SK-N-SH (cell line): ENCODE results near the gene FJX1. TPM values are rescaled to one million over a fixed set of nuclear protein-coding genes. Genes with fewer than 3 reads are reported as not detected.

ENCODE experiments used
- CTCF ChIA-PET: fragments of 300-600, 350-600 bp; formaldehyde crosslinking; extraction: SDS; loops from one replicate; lab custom pipeline; 2021; lab: Yijun Ruan, JAX
- POLR2A ChIA-PET: fragments of 350-600 bp; sonication (Branson Sonifier 250); formaldehyde crosslinking; extraction: SDS; loops from one replicate; lab custom pipeline; 2020; ENCODE audit warnings: antibody characterized with exemption, inconsistent platforms; lab: Yijun Ruan, JAX
- DNase-seq: peaks from one replicate; pipeline ENCODE4 v3.0.0; 2012
- H2AFZ ChIP-seq: fragments of 200-600 bp; sonication (generic); 2 replicates; pipeline ENCODE4 v1.8.1; 2016; ENCODE audit warnings: antibody characterized with exemption, mild to moderate bottlenecking, low read depth
- H3F3A ChIP-seq: fragments of 200-600 bp; sonication (generic); replicated peaks from 2 replicates; pipeline ENCODE3; 2016; ENCODE audit warnings: antibody characterized with exemption, mild to moderate bottlenecking; ENCODE audit not compliant: insufficient read depth
- H3K27ac ChIP-seq, 2 experiments: fragments of 200-500 bp in 1 of 2; fragments of 200-600 bp in 1 of 2; sonication (Bioruptor generic) in 1 of 2; sonication (generic), shearing (Covaris generic) in 1 of 2; 2 replicates each; pipeline versions ENCODE4 v1.5.1 to v1.6.1; 2014 to 2016; ENCODE audit warnings: low read depth in 2 of 2, inconsistent platforms in 1 of 2, low read length in 1 of 2, mild to moderate bottlenecking in 1 of 2, mixed read lengths in 1 of 2
- H3K27me3 ChIP-seq: fragments of 200-600 bp; sonication (generic), shearing (Covaris generic); 2 replicates; pipeline ENCODE4 v1.6.1; 2016; ENCODE audit warnings: mixed run types; ENCODE audit not compliant: insufficient read depth
- H3K36me3 ChIP-seq, 2 experiments: fragments of 200-500 bp in 1 of 2; fragments of 200-600 bp in 1 of 2; sonication (Bioruptor generic) in 1 of 2; sonication (generic) in 1 of 2; replicated peaks in 1 of 2; 2 replicates each; pipeline versions ENCODE3 to v1.5.1; 2014 to 2016; ENCODE audit warnings: low read length in 1 of 2, mild to moderate bottlenecking in 1 of 2; ENCODE audit not compliant: insufficient read depth in 2 of 2, control insufficient read depth in 1 of 2
- H3K4me1 ChIP-seq, 2 experiments: fragments of 200-500 bp in 1 of 2; fragments of 200-600 bp in 1 of 2; sonication (Bioruptor generic) in 1 of 2; sonication (generic), shearing (Covaris generic) in 1 of 2; 2 replicates each; pipeline versions ENCODE4 v1.5.1 to v1.6.1; 2014 to 2016; ENCODE audit warnings: low read depth in 1 of 2, low read length in 1 of 2, mixed run types in 1 of 2; ENCODE audit not compliant: insufficient read depth in 2 of 2, control insufficient read depth in 1 of 2
- H3K4me2 ChIP-seq: fragments of 200-600 bp; sonication (generic), shearing (Covaris generic); 2 replicates; pipeline ENCODE4 v1.6.1; 2017; ENCODE audit warnings: mixed run types
- H3K4me3 ChIP-seq, 2 experiments: fragments of 200-500 bp in 1 of 2; fragments of 200-600 bp in 1 of 2; sonication (Bioruptor generic) in 1 of 2; sonication (generic), shearing (Covaris generic) in 1 of 2; 2 replicates each; pipeline versions ENCODE4 v1.5.1 to v1.8.1; 2014 to 2016; ENCODE audit warnings: low read depth in 2 of 2, inconsistent platforms in 1 of 2, low read length in 1 of 2, mild to moderate bottlenecking in 1 of 2, mixed read lengths in 1 of 2, moderate library complexity in 1 of 2
- H3K79me2 ChIP-seq: fragments of 200-600 bp; sonication (generic); 2 replicates; pipeline ENCODE4 v1.8.1; 2017; ENCODE audit warnings: mild to moderate bottlenecking; ENCODE audit not compliant: insufficient read depth
- H3K9ac ChIP-seq: fragments of 200-600 bp; sonication (generic); 2 replicates; pipeline ENCODE4 v1.6.1; 2017; ENCODE audit warnings: mixed run types
- H3K9me2 ChIP-seq: fragments of 200-600 bp; sonication (generic); 2 replicates; pipeline ENCODE4 v1.6.1; 2017; ENCODE audit warnings: mixed run types
- H3K9me3 ChIP-seq: fragments of 200-600 bp; sonication (generic); 2 replicates; pipeline ENCODE4 v1.6.1; 2017; ENCODE audit warnings: mixed run types, mild to moderate bottlenecking, moderate library complexity
- H4K20me1 ChIP-seq: fragments of 200-600 bp; sonication (generic); 2 replicates; pipeline ENCODE4 v1.6.1; 2017; ENCODE audit warnings: mild to moderate bottlenecking, mixed run types; ENCODE audit not compliant: insufficient read depth
- CHD2 ChIP-seq: fragments of 150-350 bp; IDR thresholded peaks from 2 replicates; pipeline ENCODE4 v1.6.1; 2018; ENCODE audit warnings: low read length; ENCODE audit not compliant: partially characterized antibody
- CTCF ChIP-seq: fragments of 200-600 bp; sonication (generic); IDR thresholded peaks from 2 replicates; pipeline ENCODE4 v1.6.1; 2017; ENCODE audit warnings: antibody characterized with exemption, mild to moderate bottlenecking, moderate library complexity
- ELF1 ChIP-seq: IDR thresholded peaks from 2 replicates; pipeline ENCODE4 v1.4.0; 2012
- FOXJ3 ChIP-seq: sonication (generic); formaldehyde crosslinking; IDR thresholded peaks from 2 replicates; pipeline ENCODE4 v1.5.1; 2020; ENCODE audit warnings: mild to moderate bottlenecking, missing genetic modification reagents
- IRF3 ChIP-seq: fragments of 150-350 bp; IDR thresholded peaks from 2 replicates; pipeline ENCODE4 v1.6.1; 2016; ENCODE audit warnings: mild to moderate bottlenecking, low read depth, low read length
- MEF2A ChIP-seq: IDR thresholded peaks from 2 replicates; pipeline ENCODE4 v1.4.0; 2012; ENCODE audit warnings: low read depth, borderline replicate concordance
- NRF1 ChIP-seq: IDR thresholded peaks from 2 replicates; pipeline ENCODE4 v1.6.1; 2012; ENCODE audit warnings: low read depth, mild to moderate bottlenecking, low read length
- PBX3 ChIP-seq: IDR thresholded peaks from 2 replicates; pipeline ENCODE4; 2012
- POLR2AphosphoS5 ChIP-seq: IDR thresholded peaks from 2 replicates; pipeline ENCODE4 v1.6.1; 2012; ENCODE audit warnings: low read depth, low read length
- RCOR1 ChIP-seq: fragments of 150-350 bp; IDR thresholded peaks from 2 replicates; pipeline ENCODE4 v1.6.1; 2017; ENCODE audit warnings: antibody characterized with exemption, low read length
- RXRA ChIP-seq: IDR thresholded peaks from 2 replicates; pipeline ENCODE4 v1.4.0; 2012; ENCODE audit warnings: low read depth, mild to moderate bottlenecking, borderline replicate concordance
- SIN3A ChIP-seq: IDR thresholded peaks from 2 replicates; pipeline ENCODE4 v1.6.1; 2012; ENCODE audit warnings: low read depth, mild to moderate bottlenecking, low read length, moderate library complexity, borderline replicate concordance
- SMC3 ChIP-seq: IDR thresholded peaks from 2 replicates; pipeline ENCODE4 v1.6.1; 2012; ENCODE audit warnings: low read depth, low read length, improper control_type of control experiment
- TAF1 ChIP-seq: IDR thresholded peaks from 2 replicates; pipeline ENCODE4 v1.6.1; 2012; ENCODE audit warnings: low read depth, mild to moderate bottlenecking, low read length, moderate library complexity, borderline replicate concordance
- TCF12 ChIP-seq: IDR thresholded peaks from 2 replicates; pipeline ENCODE4 v1.4.0; 2012
- USF1 ChIP-seq: IDR thresholded peaks from 2 replicates; pipeline ENCODE4 v1.4.0; 2012; ENCODE audit warnings: low read depth, borderline replicate concordance
- YY1 ChIP-seq: IDR thresholded peaks from 2 replicates; pipeline ENCODE4 v1.4.0; 2012; ENCODE audit warnings: low read depth, mild to moderate bottlenecking
- ZBTB33 ChIP-seq: IDR thresholded peaks from 2 replicates; pipeline ENCODE4 v1.4.0; 2012; ENCODE audit warnings: low read depth, borderline replicate concordance
- whole genome bisulfite sequencing: methylation state at CpG from one replicate; pipeline ENCODE4 v1.1.6; 2017; ENCODE audit warnings: low lambda C conversion rate; 5-methylcytosine and 5-hydroxymethylcytosine counted together
- polyA plus RNA-seq, 3 experiments: library from polyadenylated mRNA; depleted of rRNA; stranded (reverse); fragments of >200 nt; gene quantifications; 2 replicates each; pipeline ENCODE4 v1.2.3, GENCODE V29; 2012

Gene FJX1
- polyA plus RNA-seq, 1 of the 3 experiments (the other 2 are of a cell fraction), result 34.5 TPM

- no peaks in the 10 kb centered on the region for H3K36me3 ChIP-seq
- H4K20me1 ChIP-seq, result no peaks in the 10 kb centered on the region
- WGBS, result 83% methylated on average over 6 of the region's 6 CpGs
- no peak overlapping the region for H3K4me3 ChIP-seq
- DNase-seq, result no peak
- H3K79me2 ChIP-seq, result no peaks in the 10 kb centered on the region
- H3K9me2 ChIP-seq, result no peaks in the 10 kb centered on the region
- CTCF ChIA-PET, result interaction anchor here (0.6 kb wide), 1 partner anchor 1608 kb away, joined by 3 read pairs; no protein-coding TSS in a partner anchor
- no peak overlapping the region for H3K27ac ChIP-seq
- H3K27me3 ChIP-seq, result no peaks in the 10 kb centered on the region
- peaks cover 0 to 10% of the 10 kb centered on the region in 2 experiments; a peak in 2 of 4 replicates for H3K4me1 ChIP-seq
- TF ChIP-seq SMC3 (no peak), RXRA (no peak), ZBTB33 (no peak), YY1 (no peak), FOXJ3 (CRISPR knock-in tag) (no peak), CHD2 (no peak), POLR2AphosphoS5 (no peak), TCF12 (no peak), MEF2A (no peak), IRF3 (no peak), USF1 (no peak), PBX3 (no peak), NRF1 (no peak), SIN3A (no peak), TAF1 (no peak), ELF1 (no peak), CTCF (no peak), RCOR1 (no peak)
- H3K9ac ChIP-seq, result no peak overlapping the region
- POLR2A ChIA-PET, result no interaction called here
- H3F3A ChIP-seq, result no peaks in the 10 kb centered on the region
- no peak overlapping the region for H3K4me2 ChIP-seq
- H3K9me3 ChIP-seq, result no peaks in the 10 kb centered on the region
- no peak overlapping the region for H2AFZ ChIP-seq
Measured at GRCh38 chr11:35641171-35641897, 23.1 kb downstream of the FJX1 start.
